SK-MEL-5 (cell line): ENCODE data around the gene LRFN3. TPM values are rescaled to one million over a fixed set of nuclear protein-coding genes. Genes with fewer than 3 reads are reported as not detected.
A peak's percentile ranks its signal among the peaks of the same experiment; 100 is the strongest.

ENCODE experiments used
- DNase-seq: peaks from one replicate; pipeline ENCODE4 v3.0.0-alpha.2; 2016; ENCODE audit warnings: low read depth, low spot score
- in situ Hi-C: cut with HindIII; loops from 2 replicates; pipeline ENCODE4 v1.10.0; 2016; ENCODE audit warnings: low sequenced_read_pairs, high pct_unique_total_duplicates, low pct_unique_long_range_greater_than_20kb
- small RNA-seq, 2 experiments: library from RNA; depleted of rRNA; stranded (forward); fragments of <200 nt; gene quantifications; one replicate each; pipeline ENCODE3, GENCODE V24; 2014
- total RNA-seq: library from RNA; depleted of rRNA; stranded (reverse); fragments of >200 nt; shearing (Covaris generic); gene quantifications from 2 replicates; pipeline ENCODE4 v1.2.3, GENCODE V29; 2014; rRNA removed

Gene LRFN3
- total RNA-seq, 1 experiment from 2014 or later: 1.8 TPM

DNA sequence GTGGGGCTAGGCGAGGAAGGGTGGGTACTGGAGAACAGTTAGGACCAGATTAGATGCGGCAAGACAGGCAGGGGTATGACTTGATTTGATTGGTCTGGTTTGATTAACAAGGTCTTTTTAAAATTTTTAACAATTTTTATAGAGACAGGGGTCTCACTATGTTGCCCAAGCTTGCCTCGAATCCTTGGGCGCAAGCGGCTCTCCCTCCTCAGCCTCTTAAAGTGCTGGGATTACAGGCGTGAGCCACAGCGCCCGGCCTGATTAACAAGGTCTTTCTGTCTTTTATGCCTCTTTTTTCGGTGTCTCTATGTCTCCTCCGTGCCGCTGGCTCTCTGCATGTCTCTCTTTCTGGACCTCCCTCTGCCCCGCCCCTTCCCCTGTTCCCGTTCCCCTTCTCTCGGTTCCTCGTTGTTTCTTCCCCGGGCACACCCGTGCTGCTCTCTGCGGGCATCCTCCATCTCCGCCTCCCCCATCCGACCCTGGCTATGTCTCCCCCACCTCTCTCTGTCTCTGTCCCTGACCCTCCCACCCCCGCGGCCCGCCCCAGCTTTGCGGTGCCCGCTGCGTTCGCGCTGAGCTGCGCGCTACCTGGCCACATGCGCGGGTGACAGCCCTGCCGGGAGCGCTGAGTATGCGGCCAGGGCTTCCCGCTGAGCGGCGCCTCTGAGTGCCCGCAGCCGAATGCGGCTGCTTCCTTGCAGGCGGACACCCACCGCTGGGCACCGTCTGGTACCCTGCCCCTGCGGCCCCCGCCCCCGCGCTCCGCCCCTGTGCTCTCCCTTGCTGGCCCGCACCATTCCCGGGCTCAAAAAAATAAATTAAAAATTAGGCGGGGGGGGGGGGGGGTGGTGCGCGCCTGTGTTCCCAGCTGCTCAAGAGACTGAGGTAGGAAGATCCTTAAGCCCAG, 50.7 kb downstream of the LRFN3 start:
- DNase-seq: peak; percentile 35

DNA sequence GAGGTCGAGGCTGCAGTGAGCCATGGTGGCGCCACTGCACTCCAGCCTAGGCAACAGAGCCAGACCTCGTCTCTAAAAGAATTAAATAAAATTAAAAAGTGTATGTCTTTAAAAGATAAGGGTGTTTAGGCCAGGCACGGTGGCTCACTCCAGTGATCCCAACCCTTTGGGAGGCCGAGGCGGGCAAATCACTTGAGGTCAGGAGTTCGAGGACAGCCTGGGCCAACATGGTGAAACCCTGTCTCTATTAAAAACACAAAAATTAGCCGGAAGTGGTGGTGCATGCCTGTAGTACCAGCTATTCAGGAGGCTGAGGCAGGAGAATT, 51.4 kb downstream of the LRFN3 start:
- in situ Hi-C loops: no loop called here
- DNase-seq: no peak

More for the DNA sequence above, 50.7 kb downstream of the LRFN3 start:
- in situ Hi-C loops: no loop called here

DNA sequence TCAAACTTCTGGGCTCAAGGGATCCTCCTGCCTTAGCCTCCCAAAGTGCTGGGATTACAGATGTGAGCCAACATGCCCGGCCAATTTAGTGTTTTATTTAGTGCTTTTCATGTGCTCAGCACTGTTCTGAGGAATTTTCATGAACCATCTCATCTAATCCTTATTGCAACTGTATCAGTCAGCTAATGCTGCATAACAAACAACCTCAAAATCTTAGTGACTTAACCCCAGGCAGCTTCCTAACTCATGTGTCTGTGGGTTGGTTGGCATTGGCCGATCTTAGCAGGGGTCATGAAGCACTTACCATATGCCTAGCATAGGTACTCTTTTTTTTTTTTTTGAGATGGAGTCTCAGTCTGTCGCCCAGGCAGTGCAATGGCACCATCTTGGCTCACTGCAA, 52.6 kb downstream of the LRFN3 start:
- no peak for DNase-seq
- in situ Hi-C loops: no loop called here

DNA sequence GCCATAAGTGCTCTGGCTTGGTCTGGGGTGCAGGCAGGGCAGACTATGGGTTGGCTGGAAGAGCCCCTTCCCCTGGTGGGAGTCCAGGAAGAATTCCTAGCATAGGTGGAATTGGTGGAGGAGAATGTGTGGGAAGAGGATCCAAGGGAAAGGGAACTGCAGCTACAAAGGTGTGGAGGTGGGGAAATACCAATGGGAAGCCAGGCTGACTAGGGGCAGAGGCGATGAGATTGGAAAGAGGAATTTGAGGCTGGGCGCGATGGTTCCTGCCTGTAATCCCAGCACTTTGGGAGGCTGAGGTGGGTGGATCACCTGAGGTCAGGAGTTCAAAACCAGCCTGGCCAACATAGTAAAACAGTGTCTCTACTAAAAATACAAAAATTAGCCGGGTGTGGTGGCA, 54.0 kb downstream of the LRFN3 start:
- in situ Hi-C loops: no loop called here
- DNase-seq: no peak

DNA sequence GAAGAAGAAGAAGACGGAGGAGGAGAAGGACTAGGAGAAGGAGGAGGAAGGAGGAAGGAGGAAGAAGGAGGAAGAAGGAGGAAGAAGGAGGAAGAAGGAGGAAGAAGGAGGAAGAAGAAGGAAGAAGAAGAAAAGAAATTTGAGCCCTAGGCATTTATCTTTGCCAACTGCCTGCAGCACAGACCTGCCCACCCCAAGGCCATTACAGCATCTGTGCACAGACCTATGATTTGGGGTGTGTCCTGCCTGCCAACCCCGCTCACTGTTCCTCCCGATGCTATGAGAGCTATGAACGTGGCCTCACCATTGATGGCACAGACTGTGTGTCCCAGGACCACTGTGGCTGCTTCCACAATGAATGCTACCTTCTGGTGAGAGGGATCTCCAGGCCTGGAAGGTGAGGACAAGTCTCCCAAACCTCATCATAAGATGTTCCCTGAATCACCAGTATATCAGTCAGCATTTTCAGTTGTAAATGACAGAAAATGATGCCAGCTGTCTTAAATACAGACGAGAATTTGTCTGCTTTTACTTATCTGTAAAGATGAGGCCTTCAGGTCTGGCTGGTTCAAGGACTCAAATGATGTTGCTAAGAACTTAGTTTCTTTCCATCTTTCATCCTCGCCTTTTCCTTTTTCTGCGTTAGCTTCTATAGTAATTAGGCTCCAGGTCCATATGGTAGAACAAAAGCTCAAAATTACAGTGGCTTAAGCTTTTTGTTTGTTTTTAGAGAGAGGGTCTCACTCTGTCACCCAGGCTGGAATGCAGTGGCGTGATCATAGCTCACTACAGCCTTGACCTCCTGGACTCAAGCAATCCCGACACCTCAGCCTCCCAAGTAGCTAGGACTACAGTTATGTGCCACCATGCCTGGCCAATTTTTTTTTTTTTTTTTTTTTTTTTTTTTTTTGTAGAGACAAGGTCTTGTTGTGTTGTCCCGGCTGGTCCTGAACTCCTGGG, 54.9 kb downstream of the LRFN3 start:
- no peak for DNase-seq
- in situ Hi-C loops: no loop called here

DNA sequence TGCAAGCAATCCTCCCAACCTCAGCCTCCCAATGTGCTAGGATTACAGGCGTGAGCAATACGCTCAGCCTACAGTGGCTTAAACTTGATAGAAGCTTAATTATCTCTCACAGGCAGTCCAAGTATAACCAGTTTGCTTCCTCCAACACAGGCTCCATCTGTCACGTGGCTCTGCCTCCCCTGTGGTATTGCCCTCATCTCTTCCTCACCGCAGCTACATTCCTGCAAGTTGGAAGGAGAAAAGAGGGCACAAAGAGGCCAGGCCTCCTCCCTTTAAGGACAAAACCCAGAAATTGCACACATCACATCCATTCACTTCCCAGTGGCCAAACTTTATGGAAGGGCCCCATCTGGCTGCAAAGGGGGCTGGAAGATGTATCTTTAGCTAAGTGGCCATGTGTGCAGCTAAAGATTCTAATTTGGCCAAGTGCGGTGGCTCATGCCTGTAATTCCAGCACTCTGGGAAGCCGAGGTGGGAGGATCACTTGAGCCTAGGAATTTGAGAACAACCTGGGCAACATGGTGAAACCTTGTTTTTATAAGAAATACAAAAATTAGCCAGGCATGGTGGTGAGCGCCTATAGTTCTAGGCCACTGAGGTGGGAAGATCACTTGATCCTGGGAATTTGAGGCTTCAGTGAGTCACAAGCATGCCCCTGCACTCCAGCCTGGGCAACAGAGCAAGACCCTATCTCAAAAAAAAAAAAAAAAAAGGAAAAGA, 55.7 kb downstream of the LRFN3 start:
- in situ Hi-C loops: no loop called here
- DNase-seq: no peak

DNA sequence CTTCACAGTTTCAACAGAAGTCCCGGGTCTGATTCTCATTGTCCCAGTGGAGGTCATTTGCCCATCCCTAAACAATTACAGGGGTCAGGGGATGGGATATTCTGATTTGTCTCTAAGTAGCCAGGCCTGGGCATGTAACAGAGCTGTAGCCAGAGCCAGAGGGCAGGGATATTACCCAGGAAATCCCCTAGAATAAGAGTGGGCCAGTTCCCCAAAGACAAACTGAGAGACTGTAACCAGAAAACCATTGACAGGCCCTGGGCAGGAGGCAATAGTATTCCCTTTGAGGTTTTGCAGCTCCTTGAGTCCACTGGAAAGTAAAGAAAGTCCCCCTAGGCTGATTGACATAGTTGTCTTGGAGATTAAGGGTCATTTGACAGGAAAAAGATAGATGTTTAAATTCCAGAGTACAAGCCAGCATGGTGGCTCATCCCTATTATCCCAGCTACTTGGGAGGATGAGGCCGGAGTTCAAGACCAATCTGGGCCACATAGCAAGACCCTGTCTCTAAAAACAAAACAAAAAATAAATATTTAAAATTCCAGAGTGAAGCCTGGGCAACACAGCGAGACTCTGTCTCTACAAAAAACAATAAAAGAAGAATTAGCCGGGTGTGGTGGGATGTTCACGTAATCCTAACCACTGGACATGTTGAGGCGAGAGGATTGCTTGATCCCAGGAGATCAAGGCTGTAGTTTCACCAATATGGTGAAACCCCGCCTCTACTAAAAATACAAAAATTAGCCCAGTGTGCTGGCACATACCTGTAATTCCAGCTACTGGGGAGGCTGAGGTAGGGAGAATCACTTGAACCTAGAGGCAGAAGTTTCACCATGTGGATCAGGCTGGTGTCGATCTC, 57.0 kb downstream of the LRFN3 start:
- in situ Hi-C loops: no loop called here
- DNase-seq: no peak

DNA sequence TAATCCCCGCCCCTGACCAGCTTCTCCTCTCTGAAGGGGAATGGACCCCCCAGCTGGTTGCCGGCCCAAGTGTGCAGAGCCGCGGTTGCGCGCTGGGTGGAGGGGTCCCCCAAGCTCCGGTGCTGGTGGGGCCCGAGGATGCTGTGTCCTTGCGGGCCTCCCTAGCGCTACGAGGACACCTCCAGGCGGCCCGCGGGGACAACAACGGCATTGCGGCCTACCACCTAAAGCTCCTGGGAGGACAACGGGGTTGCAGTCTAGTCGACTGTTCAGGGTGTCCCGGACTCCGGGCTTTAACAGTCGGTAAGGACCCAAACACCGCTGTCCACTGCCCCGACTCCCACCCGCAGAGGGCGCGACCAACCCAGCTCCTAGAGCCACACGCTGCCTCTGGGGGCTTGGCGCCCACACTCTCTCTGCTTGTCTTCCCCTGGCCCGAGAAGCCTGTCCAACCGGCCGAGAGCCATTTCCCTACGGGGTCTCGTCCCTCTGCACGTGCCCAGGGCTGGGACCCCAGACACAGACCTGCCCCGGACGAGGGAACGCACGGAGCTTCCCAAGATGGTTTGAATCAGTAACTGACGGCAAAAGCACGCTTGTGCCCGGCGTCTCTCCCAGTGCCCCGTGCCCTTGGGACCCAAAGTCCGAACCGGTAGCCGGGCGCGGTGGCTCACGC, 57.9 kb downstream of the LRFN3 start:
- in situ Hi-C loops: no loop called here

More for the DNA sequence above, 57.9 kb downstream of the LRFN3 start:
- no peak for DNase-seq

Small RNA genes lying within 50 kb of the gene (small RNA-seq; reads per million reads assigned to genes)
- gene AF038458.1: 0 reads per million in 2 experiments

Other genes starting within 250 kb of the LRFN3 start
- not detected in 2 replicates for gene ZBTB32, start 231.8 kb upstream of the LRFN3 start, total RNA-seq
- gene KMT2B, start 218.4 kb upstream of the LRFN3 start, total RNA-seq: 3.7 and 5.9 TPM in 2 replicates
- gene IGFLR1, start 193.9 kb upstream of the LRFN3 start, total RNA-seq: 1.5 and 6.9 TPM in 2 replicates
- 6.0 and 6.9 TPM in 2 replicates for gene U2AF1L4, start 191.0 kb upstream of the LRFN3 start, total RNA-seq
- gene PSENEN, start 190.7 kb upstream of the LRFN3 start, total RNA-seq: 51.5 and 56.0 TPM in 2 replicates
- 5.3 and 7.7 TPM in 2 replicates for gene LIN37, start 187.8 kb upstream of the LRFN3 start, total RNA-seq
- not detected in 2 replicates for gene HSPB6, start 179.3 kb upstream of the LRFN3 start, total RNA-seq
- gene PROSER3, start 178.2 kb upstream of the LRFN3 start, total RNA-seq: 1.3 and 1.7 TPM in 2 replicates
- gene ARHGAP33, start 160.8 kb upstream of the LRFN3 start, total RNA-seq: 0.83 and 0.87 TPM in 2 replicates
- gene PRODH2, start 123.5 kb upstream of the LRFN3 start, total RNA-seq: not detected in 2 replicates
- not detected in 2 replicates for gene NPHS1, start 83.9 kb upstream of the LRFN3 start, total RNA-seq
- gene KIRREL2, start 79.5 kb upstream of the LRFN3 start, total RNA-seq: 1.7 and 2.4 TPM in 2 replicates
- 9.2 and 13.5 TPM in 2 replicates for gene APLP1, start 67.8 kb upstream of the LRFN3 start, total RNA-seq
- gene NFKBID, start 35.8 kb upstream of the LRFN3 start, total RNA-seq: 1.1 and 1.9 TPM in 2 replicates
- not detected in 2 replicates for gene HCST, start 33.8 kb upstream of the LRFN3 start, total RNA-seq
- not detected in 2 replicates for gene TYROBP, start 28.1 kb upstream of the LRFN3 start, total RNA-seq
- 13.3 and 14.1 TPM in 2 replicates for gene SDHAF1, start 58.8 kb downstream of the LRFN3 start, total RNA-seq
- not detected in 2 replicates for gene SYNE4, start 72.4 kb downstream of the LRFN3 start, total RNA-seq
- 11.9 and 14.9 TPM in 2 replicates for gene ALKBH6, start 77.8 kb downstream of the LRFN3 start, total RNA-seq
- 0.34 and 0.43 TPM in 2 replicates for gene CLIP3, start 96.5 kb downstream of the LRFN3 start, total RNA-seq
- gene THAP8, start 117.9 kb downstream of the LRFN3 start, total RNA-seq: 1.5 and 1.6 TPM in 2 replicates
- 2.7 and 4.1 TPM in 2 replicates for gene WDR62, start 118.5 kb downstream of the LRFN3 start, total RNA-seq
- not detected in 2 replicates for gene OVOL3, start 174.8 kb downstream of the LRFN3 start, total RNA-seq
- 62.8 and 70.4 TPM in 2 replicates for gene POLR2I, start 178.5 kb downstream of the LRFN3 start, total RNA-seq
- 181 and 190 TPM in 2 replicates for gene TBCB, start 179.1 kb downstream of the LRFN3 start, total RNA-seq
- gene CAPNS1, start 203.7 kb downstream of the LRFN3 start, total RNA-seq: 214 and 271 TPM in 2 replicates
- gene COX7A1, start 216.1 kb downstream of the LRFN3 start, total RNA-seq: not detected in 2 replicates